ENCODE measurements around the gene NUDT11. TPM values are rescaled to one million over a fixed set of nuclear protein-coding genes. Genes with fewer than 3 reads are reported as not detected.
A peak's percentile ranks its signal among the peaks of the same experiment; 100 is the strongest.

NUDT11 gene
- total and polyA plus RNA-seq, 9 of the 15 experiments (the other 6 are each of a cell fraction or from before 2014, with no cell fraction given): 0.01 to 0.19 (median 0.08) TPM; not detected in 3

DNA sequence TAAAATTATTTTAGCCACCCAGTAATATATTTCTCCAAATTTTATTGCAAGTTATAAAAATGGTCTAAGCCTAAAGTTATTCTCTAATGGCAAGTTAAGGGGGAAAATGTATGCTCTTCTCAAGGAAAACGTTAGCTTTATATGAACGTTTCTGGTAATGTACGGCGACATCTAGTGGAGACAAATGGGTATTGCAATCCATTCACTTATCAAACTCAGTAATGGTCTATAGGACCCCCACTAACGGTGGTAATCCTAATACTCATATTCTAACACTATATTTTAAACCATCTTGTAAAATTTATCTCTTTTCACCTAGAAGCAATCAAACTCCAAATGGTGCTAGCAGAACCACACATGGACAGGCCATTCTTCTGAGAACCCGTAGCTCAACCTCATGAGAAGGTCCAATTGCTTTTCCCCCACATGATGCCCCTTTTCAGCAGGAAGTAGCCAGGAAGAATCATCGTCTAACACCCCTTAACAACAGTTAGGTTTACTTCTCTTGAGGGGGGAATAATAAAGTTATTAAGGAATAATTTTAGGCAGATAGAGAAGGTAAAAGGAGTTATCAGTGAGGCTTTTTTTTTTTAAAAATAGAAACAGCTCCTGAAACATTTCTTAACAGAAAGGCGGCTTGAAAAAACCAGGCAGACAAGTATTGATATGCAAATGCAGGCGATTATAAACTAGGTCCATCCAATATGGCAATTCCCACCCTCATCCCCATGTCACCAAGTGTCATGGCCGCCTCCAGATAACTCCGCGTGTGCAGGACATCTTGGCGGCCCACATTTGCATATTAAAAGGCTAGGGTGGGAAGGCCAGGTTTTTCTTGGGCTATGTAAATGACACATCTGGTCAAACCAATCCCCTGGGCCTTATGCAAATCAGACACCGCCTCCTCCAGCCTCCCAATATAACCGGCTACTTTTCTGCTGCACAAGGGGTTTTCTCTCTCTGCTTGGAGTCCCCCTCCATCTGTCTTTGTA, 35.0 kb downstream of the NUDT11 start:
- DNase-seq (ENCODE audit: extremely low read depth in 1 of 4, low spot score in 3 of 4): peak; percentile 17 to 41 (median 32)
- ChIA-PET CTCF (ENCODE audit: low intra/inter-chr PET ratio) (no interaction called here), POLR2A (no interaction called here)
- FAIRE-seq: peak; percentile 54
- no peak overlapping the region for H3K27ac ChIP-seq (ENCODE audit: extremely low read depth, low read depth, low read length)
- no peak overlapping the region for H3K9ac ChIP-seq (ENCODE audit: insufficient read depth in 1 of 2, low read depth in 2 of 2, low read length in 2 of 2)
- no peak overlapping the region for H3K4me3 ChIP-seq
- H3K4me2 ChIP-seq (ENCODE audit: insufficient read depth, low read length): no peak overlapping the region
- H3K9me3 ChIP-seq (replicated peaks; ENCODE audit: control insufficient read depth, insufficient read depth, low read depth, low read length): no peaks in the 10 kb centered on the region; the same call in 1 of the 2 replicates
- H3K79me2 ChIP-seq (ENCODE audit: control insufficient read depth, insufficient read depth, low read length): no peaks in the 10 kb centered on the region
- no peaks in the 10 kb centered on the region for H3K27me3 ChIP-seq (ENCODE audit: control insufficient read depth in 2 of 2, insufficient read depth in 2 of 2, low read length in 2 of 2)
- no peaks in the 10 kb centered on the region for H3K36me3 ChIP-seq (ENCODE audit: control insufficient read depth, insufficient read depth, low read length)
- H3K9me1 ChIP-seq (ENCODE audit: control insufficient read depth, insufficient read depth, low read length): no peaks in the 10 kb centered on the region
- H2AFZ ChIP-seq (ENCODE audit: low read depth, low read length): no peak overlapping the region
- no peaks in the 10 kb centered on the region for H4K20me1 ChIP-seq (replicated peaks; ENCODE audit: control insufficient read depth, insufficient read depth, low read length)
- no TSS peak for BruUV-seq (replicated peaks)
- in situ Hi-C loops (cut with MboI): loop anchor here (25.0 kb wide), 1 partner anchor 774 kb away; no protein-coding TSS in a partner anchor
- no peaks in the 10 kb centered on the region for H3K4me1 ChIP-seq (replicated peaks in 1 of 2; ENCODE audit: control insufficient read depth in 2 of 2, insufficient read depth in 2 of 2, low read length in 2 of 2)
- intact Hi-C loops (cut with micrococcal nuclease): no loop called here
- 5% methylated on average over 14 of the region's 15 CpGs for WGBS (ENCODE audit: insufficient coverage, low coverage, missing lambda C conversion rate)
- ATAC-seq: peak; percentile 56
- TF ChIP-seq, protein P1, sequence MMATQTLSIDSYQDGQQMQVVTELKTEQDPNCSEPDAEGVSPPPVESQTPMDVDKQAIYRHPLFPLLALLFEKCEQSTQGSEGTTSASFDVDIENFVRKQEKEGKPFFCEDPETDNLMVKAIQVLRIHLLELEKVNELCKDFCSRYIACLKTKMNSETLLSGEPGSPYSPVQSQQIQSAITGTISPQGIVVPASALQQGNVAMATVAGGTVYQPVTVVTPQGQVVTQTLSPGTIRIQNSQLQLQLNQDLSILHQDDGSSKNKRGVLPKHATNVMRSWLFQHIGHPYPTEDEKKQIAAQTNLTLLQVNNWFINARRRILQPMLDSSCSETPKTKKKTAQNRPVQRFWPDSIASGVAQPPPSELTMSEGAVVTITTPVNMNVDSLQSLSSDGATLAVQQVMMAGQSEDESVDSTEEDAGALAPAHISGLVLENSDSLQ (IDR thresholded peaks at IDR 0.05): no peak
- TF ChIP-seq RBM25 (IDR thresholded peaks at IDR 0.05; ENCODE audit: low read depth, low read length, severe bottlenecking) (no peak), ZNF77 (CRISPR knock-in tag; IDR thresholded peaks at IDR 0.05) (no peak), ZNF140 (CRISPR knock-in tag; IDR thresholded peaks at IDR 0.05) (no peak), RAD21 (CRISPR knock-in tag; conservative IDR thresholded peaks at IDR 0.05 in 1 of 2, IDR thresholded peaks at IDR 0.05 in 1 of 2) (peak in 1 of 2 experiments; percentile 50; a peak in 2 of 4 replicates), MEF2A (IDR thresholded peaks at IDR 0.05; ENCODE audit: control insufficient read depth, low read depth, low read length) (no peak), CBFA2T2 (conservative IDR thresholded peaks at IDR 0.05) (no peak), YY1 (IDR thresholded peaks at IDR 0.05; ENCODE audit: borderline replicate concordance in 1 of 3, control insufficient read depth in 1 of 3, extremely low read depth in 1 of 3, insufficient read depth in 3 of 3, insufficient read length in 1 of 3, insufficient replicate concordance in 2 of 3, low read depth in 1 of 3, low read length in 2 of 3) (peak in 2 of 3 experiments; percentile 9 to 50), PHF8 (IDR thresholded peaks at IDR 0.05; ENCODE audit: borderline replicate concordance, low read length) (no peak), ETV6 (IDR thresholded peaks at IDR 0.05; ENCODE audit: borderline replicate concordance in 1 of 2, low read depth in 2 of 2, low read length in 1 of 2) (no peak), ETV6 (CRISPR knock-in tag; IDR thresholded peaks at IDR 0.05; ENCODE audit: borderline replicate concordance) (no peak), TCF15 (CRISPR knock-in tag; IDR thresholded peaks at IDR 0.05) (no peak), FOXJ2 (tag; IDR thresholded peaks at IDR 0.05) (no peak), E2F6 (IDR thresholded peaks at IDR 0.05; ENCODE audit: borderline replicate concordance in 1 of 2, extremely low read depth in 1 of 2, insufficient read depth in 1 of 2, insufficient read length in 1 of 2, low read depth in 1 of 2, low read length in 1 of 2, poor library complexity in 1 of 2, severe bottlenecking in 1 of 2) (peak in 1 of 2 experiments; percentile 13)
- TF ChIP-seq, protein P2, sequence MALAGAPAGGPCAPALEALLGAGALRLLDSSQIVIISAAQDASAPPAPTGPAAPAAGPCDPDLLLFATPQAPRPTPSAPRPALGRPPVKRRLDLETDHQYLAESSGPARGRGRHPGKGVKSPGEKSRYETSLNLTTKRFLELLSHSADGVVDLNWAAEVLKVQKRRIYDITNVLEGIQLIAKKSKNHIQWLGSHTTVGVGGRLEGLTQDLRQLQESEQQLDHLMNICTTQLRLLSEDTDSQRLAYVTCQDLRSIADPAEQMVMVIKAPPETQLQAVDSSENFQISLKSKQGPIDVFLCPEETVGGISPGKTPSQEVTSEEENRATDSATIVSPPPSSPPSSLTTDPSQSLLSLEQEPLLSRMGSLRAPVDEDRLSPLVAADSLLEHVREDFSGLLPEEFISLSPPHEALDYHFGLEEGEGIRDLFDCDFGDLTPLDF (CRISPR knock-in tag; IDR thresholded peaks at IDR 0.05): no peak
